Head of caudate nucleus (tissue), 42 donors: ENCODE measurements around the gene LRRK2.
"Not testable (repeated sequence)": the region's sequence is repeated elsewhere in the genome, so short reads cannot be mapped to it uniquely, and the experiment has no call there.

ENCODE experiments used
- DNase-seq, 42 donors: peaks; one replicate each; pipeline versions ENCODE4 v3.0.0 to v3.0.0-alpha.2; 2020 to 2021; ENCODE audit warnings: mixed read lengths in 7 of 42
- intact Hi-C: fragments of 100-400 bp; cut with DNase I; formaldehyde crosslinking; loops from one replicate; pipeline ENCODE4 v1.15.0; 2022

LRRK2 gene

GRCh38 chr12:40238266-40238902 is 13.6 kb downstream of the LRRK2 start:
- intact Hi-C loops = no loop called here
- DNase-seq = no peak

GRCh38 chr12:40238979-40239378 is 14.2 kb downstream of the LRRK2 start:
- intact Hi-C loops = no loop called here
- DNase-seq = no peak

- DNase-seq = no peak
- intact Hi-C loops = no loop called here
Measured at GRCh38 chr12:40240779-40241178, 16.0 kb downstream of the LRRK2 start.

- intact Hi-C loops = no loop called here
- DNase-seq = no peak
Measured at GRCh38 chr12:40241741-40242140, 16.9 kb downstream of the LRRK2 start.

- DNase-seq, intact Hi-C loops: not testable (repeated sequence)
Measured at GRCh38 chr12:40244526-40245156, 19.8 kb downstream of the LRRK2 start.

- DNase-seq = no peak
- intact Hi-C loops = no loop called here
Measured at GRCh38 chr12:40248034-40248433, 23.2 kb downstream of the LRRK2 start.

GRCh38 chr12:40248585-40249297 is 23.9 kb downstream of the LRRK2 start:
- intact Hi-C loops = no loop called here
- no peak for DNase-seq

- DNase-seq, intact Hi-C loops: not testable (repeated sequence)
Measured at GRCh38 chr12:40250652-40251051, 25.9 kb downstream of the LRRK2 start.

GRCh38 chr12:40253936-40254335 is 29.1 kb downstream of the LRRK2 start:
- no peak for DNase-seq
- intact Hi-C loops = no loop called here

GRCh38 chr12:40254455-40255085 is 29.8 kb downstream of the LRRK2 start:
- intact Hi-C loops = no loop called here
- DNase-seq = no peak

GRCh38 chr12:40258371-40258770 is 33.6 kb downstream of the LRRK2 start:
- DNase-seq = no peak
- intact Hi-C loops = no loop called here

GRCh38 chr12:40261937-40262336 is 37.1 kb downstream of the LRRK2 start:
- intact Hi-C loops = no loop called here
- DNase-seq = no peak

- intact Hi-C loops = no loop called here
- DNase-seq = no peak
Measured at GRCh38 chr12:40262657-40263056, 37.9 kb downstream of the LRRK2 start.

GRCh38 chr12:40263616-40264409 is 39.0 kb downstream of the LRRK2 start:
- DNase-seq = no peak
- intact Hi-C loops = no loop called here

- DNase-seq = no peak
- intact Hi-C loops = no loop called here
Measured at GRCh38 chr12:40271981-40272664, 47.3 kb downstream of the LRRK2 start.

GRCh38 chr12:40281791-40282364 is 57.1 kb downstream of the LRRK2 start:
- intact Hi-C loops = no loop called here
- no peak for DNase-seq

GRCh38 chr12:40286583-40286982 is 61.8 kb downstream of the LRRK2 start:
- intact Hi-C loops = no loop called here
- no peak for DNase-seq

- DNase-seq = no peak
Measured at GRCh38 chr12:40287369-40287975, 62.7 kb downstream of the LRRK2 start.

More at GRCh38 chr12:40287369-40287975, 62.7 kb downstream of the LRRK2 start:
- intact Hi-C loops = no loop called here
